MM.1S (cell line): Measurements from ENCODE around the gene SOD3.

Experiments
- DNase-seq: peaks from one replicate; pipeline ENCODE4 v3.0.0-alpha.2; 2015
- H2AFZ ChIP-seq: fragments of 300-600 bp; sonication (generic); 2 replicates; pipeline ENCODE4 v1.6.0; 2016; ENCODE audit warnings: antibody characterized with exemption, low read length
- H3F3A ChIP-seq: fragments of 300-600 bp; sonication (generic); 2 replicates; pipeline ENCODE4 v1.6.1; 2016; ENCODE audit warnings: mild to moderate bottlenecking, antibody characterized with exemption, low read length, moderate library complexity, mixed read lengths; ENCODE audit not compliant: insufficient read depth
- H3K27ac ChIP-seq: fragments of 300-600 bp; sonication (generic); 2 replicates; pipeline ENCODE4 v1.5.1; 2016; ENCODE audit warnings: mild to moderate bottlenecking, low read length
- H3K27me3 ChIP-seq: fragments of 300-600 bp; sonication (generic); replicated peaks from 2 replicates; pipeline ENCODE4 v1.6.0; 2016; ENCODE audit warnings: low read length; ENCODE audit not compliant: insufficient read depth
- H3K36me3 ChIP-seq: fragments of 300-600 bp; sonication (generic); replicated peaks from 2 replicates; pipeline ENCODE4 v1.6.1; 2016; ENCODE audit warnings: mild to moderate bottlenecking, low read length, mixed read lengths; ENCODE audit not compliant: insufficient read depth
- H3K4me1 ChIP-seq: fragments of 300-600 bp; sonication (generic); 2 replicates; pipeline ENCODE4 v1.6.1; 2016; ENCODE audit warnings: low read length, mixed read lengths
- H3K4me2 ChIP-seq: fragments of 300-600 bp; sonication (generic); 2 replicates; pipeline ENCODE4 v1.6.0; 2016; ENCODE audit warnings: low read depth, low read length
- H3K4me3 ChIP-seq: fragments of 300-600 bp; sonication (generic); 2 replicates; pipeline ENCODE4 v1.5.1; 2016; ENCODE audit warnings: low read length, mixed read lengths
- H3K79me2 ChIP-seq: fragments of 300-600 bp; sonication (generic); 2 replicates; pipeline ENCODE4 v1.6.1; 2016; ENCODE audit warnings: mixed run types, low read length, mixed read lengths
- H3K9ac ChIP-seq: fragments of 300-600 bp; sonication (generic); 2 replicates; pipeline ENCODE4 v1.6.1; 2016; ENCODE audit warnings: low read length, mixed read lengths
- H3K9me2 ChIP-seq: fragments of 300-600 bp; sonication (generic); replicated peaks from 2 replicates; pipeline ENCODE4 v1.6.1; 2016; ENCODE audit warnings: mild to moderate bottlenecking, low read length, mixed read lengths; ENCODE audit not compliant: insufficient read depth
- H3K9me3 ChIP-seq: fragments of 300-600 bp; sonication (generic); replicated peaks from 2 replicates; pipeline ENCODE4 v1.6.1; 2016; ENCODE audit warnings: mild to moderate bottlenecking, low read length, mixed read lengths; ENCODE audit not compliant: insufficient read depth
- H4K20me1 ChIP-seq: fragments of 300-600 bp; sonication (generic); 2 replicates; pipeline ENCODE4 v1.6.1; 2016; ENCODE audit warnings: mild to moderate bottlenecking, low read length, moderate library complexity, mixed read lengths; ENCODE audit not compliant: insufficient read depth
- EZH2 ChIP-seq: fragments of 300-600 bp; sonication (generic); optimal IDR thresholded peaks from 2 replicates; pipeline ENCODE3; 2017; ENCODE audit warnings: low read depth, mild to moderate bottlenecking, antibody characterized with exemption, low read length, mixed read lengths
- EZH2phosphoT487 ChIP-seq: fragments of 300-600 bp; sonication (generic); IDR thresholded peaks from 2 replicates; pipeline ENCODE4 v1.6.1; 2018; ENCODE audit warnings: antibody characterized with exemption, low read length
- TF ChIP-seq, protein P1 (sequence below): fragments of 300-600 bp; sonication (generic); IDR thresholded peaks from 2 replicates; pipeline ENCODE4 v1.5.1; 2016; ENCODE audit warnings: antibody characterized with exemption, low read length, mixed read lengths

The SOD3 gene

DNA sequence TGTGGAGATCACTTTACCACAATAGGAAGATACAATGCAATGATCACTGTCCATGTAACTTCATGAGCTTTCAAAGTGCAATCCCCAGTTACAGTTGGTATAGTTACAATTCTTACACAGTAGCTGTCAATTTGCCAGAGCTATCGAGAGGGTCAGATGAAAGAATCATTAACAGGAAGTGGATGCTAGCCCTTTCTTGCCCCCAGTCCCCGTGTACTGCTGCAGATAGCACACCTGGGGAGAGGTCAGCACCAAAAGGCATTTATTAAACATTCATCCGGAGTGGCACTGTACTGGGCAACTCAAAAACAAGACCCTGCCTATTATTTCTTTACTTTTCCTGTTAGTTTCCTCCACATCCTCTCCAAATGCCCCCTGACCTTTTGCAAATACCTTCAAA is 47.7 kb downstream of the SOD3 start:
- Histone ChIP-seq H2AFZ (no peak overlapping the region), H3K9ac (no peak overlapping the region), H3K9me3 (no peaks in the 10 kb centered on the region), H3K27me3 (no peaks in the 10 kb centered on the region), H4K20me1 (no peaks in the 10 kb centered on the region), H3K9me2 (no peaks in the 10 kb centered on the region), H3K27ac (no peak overlapping the region), H3K4me2 (no peak overlapping the region), H3K4me3 (no peak overlapping the region), H3K79me2 (no peaks in the 10 kb centered on the region), H3F3A (no peaks in the 10 kb centered on the region), H3K36me3 (no peaks in the 10 kb centered on the region), H3K4me1 (no peaks in the 10 kb centered on the region)
- no peak for TF ChIP-seq EZH2phosphoT487
- no peak for TF ChIP-seq EZH2
- TF ChIP-seq, protein P1, sequence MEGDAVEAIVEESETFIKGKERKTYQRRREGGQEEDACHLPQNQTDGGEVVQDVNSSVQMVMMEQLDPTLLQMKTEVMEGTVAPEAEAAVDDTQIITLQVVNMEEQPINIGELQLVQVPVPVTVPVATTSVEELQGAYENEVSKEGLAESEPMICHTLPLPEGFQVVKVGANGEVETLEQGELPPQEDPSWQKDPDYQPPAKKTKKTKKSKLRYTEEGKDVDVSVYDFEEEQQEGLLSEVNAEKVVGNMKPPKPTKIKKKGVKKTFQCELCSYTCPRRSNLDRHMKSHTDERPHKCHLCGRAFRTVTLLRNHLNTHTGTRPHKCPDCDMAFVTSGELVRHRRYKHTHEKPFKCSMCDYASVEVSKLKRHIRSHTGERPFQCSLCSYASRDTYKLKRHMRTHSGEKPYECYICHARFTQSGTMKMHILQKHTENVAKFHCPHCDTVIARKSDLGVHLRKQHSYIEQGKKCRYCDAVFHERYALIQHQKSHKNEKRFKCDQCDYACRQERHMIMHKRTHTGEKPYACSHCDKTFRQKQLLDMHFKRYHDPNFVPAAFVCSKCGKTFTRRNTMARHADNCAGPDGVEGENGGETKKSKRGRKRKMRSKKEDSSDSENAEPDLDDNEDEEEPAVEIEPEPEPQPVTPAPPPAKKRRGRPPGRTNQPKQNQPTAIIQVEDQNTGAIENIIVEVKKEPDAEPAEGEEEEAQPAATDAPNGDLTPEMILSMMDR = no peak
- no peak for DNase-seq

DNA sequence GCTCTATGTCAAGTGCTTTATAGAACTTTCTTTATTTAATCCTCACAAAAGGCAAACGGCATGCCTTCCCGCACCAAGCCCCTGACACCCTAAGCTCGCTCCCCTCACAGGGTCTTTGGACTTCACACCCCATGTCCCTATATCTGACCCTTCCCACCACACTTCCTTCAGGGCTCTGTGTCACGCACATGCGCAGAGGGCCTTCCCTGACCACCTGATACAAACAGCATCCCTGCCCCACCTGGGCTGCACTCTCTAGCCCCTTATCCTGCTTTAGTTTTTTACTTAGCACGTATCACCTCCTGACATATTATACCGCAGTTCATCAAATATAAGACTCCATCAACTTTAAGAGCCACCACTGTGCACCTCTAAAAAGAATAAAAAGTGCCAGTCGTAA is 49.8 kb downstream of the SOD3 start:
- Histone ChIP-seq H3K4me2 (no peak overlapping the region), H4K20me1 (no peaks in the 10 kb centered on the region), H3K27me3 (no peaks in the 10 kb centered on the region), H3F3A (no peaks in the 10 kb centered on the region), H3K9me3 (no peaks in the 10 kb centered on the region), H3K9ac (no peak overlapping the region), H3K4me3 (no peak overlapping the region), H2AFZ (no peak overlapping the region), H3K79me2 (no peaks in the 10 kb centered on the region), H3K27ac (no peak overlapping the region), H3K36me3 (no peaks in the 10 kb centered on the region), H3K9me2 (no peaks in the 10 kb centered on the region), H3K4me1 (no peaks in the 10 kb centered on the region)
- TF ChIP-seq EZH2phosphoT487 (no peak), EZH2 (no peak)
- TF ChIP-seq, protein P1 = no peak
- DNase-seq = no peak

DNA sequence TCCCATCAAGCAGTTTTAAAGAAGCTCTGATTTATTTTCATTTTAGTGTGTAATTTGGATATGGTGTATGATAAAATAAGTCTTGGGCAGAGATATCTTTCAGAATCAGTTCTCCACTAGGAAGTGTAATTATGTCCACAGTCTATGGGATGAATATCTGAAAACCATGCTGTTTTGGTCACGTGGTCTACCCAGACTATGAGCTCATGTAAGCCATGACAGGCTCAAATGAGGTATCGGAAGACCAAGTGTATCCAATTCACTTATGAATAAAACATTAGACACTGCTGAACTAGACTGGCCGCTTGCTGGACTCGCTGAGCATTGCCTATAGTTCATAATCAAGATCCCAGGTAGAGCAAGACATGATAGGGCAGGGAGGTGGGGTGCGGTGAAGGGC is 50.5 kb downstream of the SOD3 start:
- no peak overlapping the region for H3K9ac ChIP-seq
- no peaks in the 10 kb centered on the region for H3K9me2 ChIP-seq
- H3K9me3 ChIP-seq = no peaks in the 10 kb centered on the region
- DNase-seq = no peak
- no peak overlapping the region for H2AFZ ChIP-seq
- no peak overlapping the region for H3K27ac ChIP-seq
- TF ChIP-seq EZH2 (no peak), EZH2phosphoT487 (no peak)
- TF ChIP-seq, protein P1 = no peak
- H3K4me3 ChIP-seq = no peak overlapping the region
- H3K4me2 ChIP-seq = no peak overlapping the region
- no peaks in the 10 kb centered on the region for H3F3A ChIP-seq
- no peaks in the 10 kb centered on the region for H3K36me3 ChIP-seq
- no peaks in the 10 kb centered on the region for H3K27me3 ChIP-seq
- no peaks in the 10 kb centered on the region for H3K79me2 ChIP-seq
- H3K4me1 ChIP-seq = no peaks in the 10 kb centered on the region
- H4K20me1 ChIP-seq = no peaks in the 10 kb centered on the region
